BLaER1 (cell line): ENCODE results near the gene NTM.

Source experiments
- H3K27ac ChIP-seq: shearing (Covaris generic); formaldehyde crosslinking; 2 replicates; pipeline ENCODE4 v1.8.1; 2022
- H3K27me3 ChIP-seq: shearing (Covaris generic); formaldehyde crosslinking; 2 replicates; pipeline ENCODE4 v1.8.1; 2022
- H3K36me3 ChIP-seq: shearing (Covaris generic); formaldehyde crosslinking; 2 replicates; pipeline ENCODE4 v1.8.1; 2022
- H3K4me1 ChIP-seq: shearing (Covaris generic); formaldehyde crosslinking; 2 replicates; pipeline ENCODE4 v1.8.1; 2022
- H3K4me2 ChIP-seq: shearing (Covaris generic); formaldehyde crosslinking; 2 replicates; pipeline ENCODE4 v1.8.1; 2022
- H3K4me3 ChIP-seq: shearing (Covaris generic); formaldehyde crosslinking; 2 replicates; pipeline ENCODE4 v1.8.1; 2022
- H3K9ac ChIP-seq: shearing (Covaris generic); formaldehyde crosslinking; 2 replicates; pipeline ENCODE4 v1.8.1; 2022
- H3K9me3 ChIP-seq: shearing (Covaris generic); formaldehyde crosslinking; 2 replicates; pipeline ENCODE4 v1.8.1; 2022
- H4K20me1 ChIP-seq: shearing (Covaris generic); formaldehyde crosslinking; 2 replicates; pipeline ENCODE4 v1.8.1; 2022
- Cebpa-rat ChIP-seq: shearing (Covaris generic); IDR thresholded peaks from 2 replicates; pipeline ENCODE4 v1.8.1; 2022

Gene NTM

GRCh38 chr11:131470216-131470925, 100.0 kb downstream of the NTM start:
- Histone ChIP-seq H4K20me1 (no peaks in the 10 kb centered on the region), H3K36me3 (no peaks in the 10 kb centered on the region), H3K4me3 (no peak overlapping the region), H3K27me3 (no peaks in the 10 kb centered on the region), H3K4me1 (peaks cover 4% of the 10 kb centered on the region; the same call in 1 of the 2 replicates), H3K27ac (no peak overlapping the region), H3K4me2 (no peak overlapping the region), H3K9ac (no peak overlapping the region), H3K9me3 (no peaks in the 10 kb centered on the region)
- TF ChIP-seq Cebpa-rat, result no peak

DNA sequence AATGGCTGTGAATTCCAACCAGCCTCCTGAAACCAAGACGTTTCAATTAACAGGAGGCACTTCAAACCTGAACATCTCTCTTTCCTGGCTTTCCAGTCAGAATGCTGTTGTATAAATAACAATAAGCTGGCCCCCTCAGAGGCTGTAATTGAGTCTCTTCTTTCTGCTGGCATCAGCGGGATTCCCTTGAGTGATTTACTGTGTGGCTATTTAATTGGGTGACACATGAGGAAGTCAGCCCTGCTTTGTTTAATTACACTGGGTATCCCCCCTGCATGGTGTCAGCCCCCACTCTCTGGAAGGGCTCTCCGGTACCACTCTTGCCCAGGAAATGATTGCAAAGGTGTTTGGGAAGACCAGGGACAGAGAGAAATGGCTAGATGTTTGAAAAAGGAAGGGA, 101.6 kb downstream of the NTM start:
- H3K9ac ChIP-seq, result no peak overlapping the region

DNA sequence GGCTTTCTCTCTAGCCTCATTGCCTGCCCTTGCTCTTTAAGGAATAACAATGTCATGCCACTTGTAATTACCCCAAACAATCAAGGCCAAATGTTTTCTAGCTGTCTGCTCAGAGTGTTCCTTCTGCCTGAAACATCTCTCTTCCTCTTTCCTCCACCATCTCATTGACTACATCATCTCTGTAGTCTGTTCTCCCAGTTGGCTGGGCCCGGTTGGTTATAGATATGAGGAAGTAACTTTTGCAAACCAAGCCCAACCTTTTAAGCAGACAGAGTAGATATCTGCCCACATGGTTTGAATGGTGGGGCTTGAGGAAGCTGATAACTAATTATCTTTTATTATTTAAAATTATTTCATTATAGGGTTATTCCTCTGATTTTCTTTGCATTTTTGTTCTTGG, 104.5 kb downstream of the NTM start:
- no peak for TF ChIP-seq Cebpa-rat
- Histone ChIP-seq H3K4me1 (no peaks in the 10 kb centered on the region), H3K4me3 (no peak overlapping the region), H4K20me1 (no peaks in the 10 kb centered on the region), H3K27ac (no peak overlapping the region), H3K4me2 (no peak overlapping the region), H3K9ac (no peak overlapping the region), H3K9me3 (no peaks in the 10 kb centered on the region), H3K36me3 (no peaks in the 10 kb centered on the region), H3K27me3 (no peaks in the 10 kb centered on the region)

More for the DNA sequence above, 101.6 kb downstream of the NTM start:
- H3K36me3 ChIP-seq, result no peaks in the 10 kb centered on the region
- no peak overlapping the region for H3K4me2 ChIP-seq
- H3K27me3 ChIP-seq, result no peaks in the 10 kb centered on the region
- H3K27ac ChIP-seq, result no peak overlapping the region
- no peaks in the 10 kb centered on the region for H3K9me3 ChIP-seq
- no peak overlapping the region for H3K4me3 ChIP-seq
- no peak for TF ChIP-seq Cebpa-rat
- H3K4me1 ChIP-seq, result peaks cover 4% of the 10 kb centered on the region; the same call in 1 of the 2 replicates
- H4K20me1 ChIP-seq, result no peaks in the 10 kb centered on the region

DNA sequence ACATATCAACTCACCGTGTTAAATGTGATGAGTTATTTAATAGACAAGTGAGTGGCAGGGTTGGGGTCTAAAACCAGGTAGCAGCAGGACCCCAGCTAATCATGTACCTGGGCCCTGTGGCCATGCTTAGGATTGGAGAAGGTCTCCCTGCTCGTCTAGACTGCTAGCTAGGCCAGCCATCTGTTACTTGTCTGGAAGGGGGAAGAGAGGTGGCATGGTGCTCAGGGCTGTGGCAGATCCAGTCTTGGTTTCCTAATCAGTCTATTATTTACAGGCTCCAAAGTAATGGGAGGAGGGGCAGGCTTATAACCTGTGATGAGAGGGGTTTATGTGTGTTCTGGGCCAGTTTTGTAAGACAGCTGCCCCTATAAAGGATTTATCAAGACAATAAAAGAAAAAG, 105.9 kb downstream of the NTM start:
- no peaks in the 10 kb centered on the region for H3K36me3 ChIP-seq
- H3K9ac ChIP-seq, result no peak overlapping the region
- no peak overlapping the region for H3K4me3 ChIP-seq

DNA sequence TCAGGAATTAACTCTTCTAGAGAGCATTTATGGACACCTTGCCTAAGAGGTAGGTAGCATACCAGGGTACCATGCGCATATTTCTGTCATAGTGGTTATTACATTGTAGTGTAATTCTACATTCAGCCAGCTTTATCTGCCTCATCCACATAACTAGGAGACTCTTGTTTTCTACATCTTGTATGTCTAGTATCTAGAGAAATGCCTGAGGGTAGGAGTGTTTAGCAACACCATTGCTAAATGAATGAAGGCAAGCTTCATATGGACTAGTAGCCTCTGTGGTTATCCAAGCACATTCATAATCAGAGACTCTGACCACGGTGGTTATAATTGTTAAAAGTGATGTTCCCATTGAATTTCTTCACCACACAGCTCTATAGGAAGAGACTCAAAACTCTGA, 107.9 kb downstream of the NTM start:
- Histone ChIP-seq H3K4me3 (no peak overlapping the region), H3K4me2 (no peak overlapping the region)

More for the DNA sequence above, 105.9 kb downstream of the NTM start:
- Histone ChIP-seq H4K20me1 (no peaks in the 10 kb centered on the region), H3K4me1 (no peaks in the 10 kb centered on the region), H3K27me3 (no peaks in the 10 kb centered on the region), H3K27ac (no peak overlapping the region), H3K9me3 (no peaks in the 10 kb centered on the region), H3K4me2 (no peak overlapping the region)
- TF ChIP-seq Cebpa-rat, result no peak

GRCh38 chr11:131481303-131481702, 110.9 kb downstream of the NTM start:
- Histone ChIP-seq H3K4me1 (no peaks in the 10 kb centered on the region), H4K20me1 (no peaks in the 10 kb centered on the region), H3K9ac (no peak overlapping the region), H3K27ac (no peak overlapping the region), H3K4me3 (no peak overlapping the region), H3K4me2 (no peak overlapping the region), H3K27me3 (no peaks in the 10 kb centered on the region), H3K36me3 (no peaks in the 10 kb centered on the region), H3K9me3 (no peaks in the 10 kb centered on the region)
- TF ChIP-seq Cebpa-rat, result peak; percentile 51; the same call in 1 of the 2 replicates

More for the DNA sequence above, 107.9 kb downstream of the NTM start:
- Histone ChIP-seq H3K27ac (no peak overlapping the region), H3K27me3 (no peaks in the 10 kb centered on the region), H3K4me1 (no peaks in the 10 kb centered on the region), H4K20me1 (no peaks in the 10 kb centered on the region), H3K36me3 (no peaks in the 10 kb centered on the region), H3K9me3 (no peaks in the 10 kb centered on the region), H3K9ac (no peak overlapping the region)
- no peak for TF ChIP-seq Cebpa-rat

DNA sequence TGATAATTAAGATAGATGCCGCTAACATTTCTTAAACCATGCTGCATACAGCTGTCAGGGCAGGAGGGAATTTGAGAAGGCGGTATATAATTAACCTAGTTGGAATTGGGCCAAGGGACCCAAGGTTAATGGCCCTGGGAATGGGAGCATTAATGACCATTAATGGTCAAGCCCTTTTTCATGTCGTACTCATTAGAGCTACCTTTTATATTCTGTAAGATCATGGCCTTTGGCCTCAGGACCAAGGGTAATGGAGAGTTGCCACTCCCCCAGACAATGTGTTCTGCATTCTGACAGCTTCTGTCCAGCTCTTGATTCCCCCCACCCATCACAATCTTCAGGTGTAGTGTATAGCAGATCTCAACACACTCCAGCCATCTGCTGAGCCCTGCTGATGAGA, 111.6 kb downstream of the NTM start:
- H3K4me1 ChIP-seq, result no peaks in the 10 kb centered on the region
- H3K4me3 ChIP-seq, result no peak overlapping the region
- no peak for TF ChIP-seq Cebpa-rat
- no peak overlapping the region for H3K4me2 ChIP-seq
- H3K9me3 ChIP-seq, result no peaks in the 10 kb centered on the region
- no peaks in the 10 kb centered on the region for H3K36me3 ChIP-seq
- H3K27ac ChIP-seq, result no peak overlapping the region
- H3K27me3 ChIP-seq, result no peaks in the 10 kb centered on the region
- no peaks in the 10 kb centered on the region for H4K20me1 ChIP-seq
- no peak overlapping the region for H3K9ac ChIP-seq

DNA sequence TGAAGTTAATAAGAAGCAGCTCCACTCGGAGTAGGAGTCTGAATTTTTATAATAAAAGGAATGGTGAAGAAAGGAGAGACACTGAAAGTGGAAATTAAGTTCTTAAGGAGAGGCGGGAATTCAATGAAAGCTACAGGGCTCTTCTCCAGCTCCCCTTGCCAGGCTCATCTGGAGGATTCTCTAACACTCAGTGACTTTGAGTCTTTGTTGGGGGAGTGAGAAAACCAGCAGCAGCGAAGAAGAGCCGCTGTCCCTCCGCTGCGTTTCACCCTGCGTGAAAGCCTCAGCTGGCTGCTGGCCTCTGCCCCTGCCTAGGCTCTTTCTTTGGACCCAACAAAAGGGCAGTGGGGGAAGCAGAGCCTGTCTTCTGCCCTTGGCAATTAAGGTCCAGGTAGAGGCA, 113.0 kb downstream of the NTM start:
- H3K36me3 ChIP-seq, result no peaks in the 10 kb centered on the region
- no peaks in the 10 kb centered on the region for H3K27me3 ChIP-seq
- no peaks in the 10 kb centered on the region for H3K4me1 ChIP-seq
- H3K4me3 ChIP-seq, result no peak overlapping the region
- H4K20me1 ChIP-seq, result no peaks in the 10 kb centered on the region
- no peak for TF ChIP-seq Cebpa-rat
- H3K27ac ChIP-seq, result no peak overlapping the region
- H3K9me3 ChIP-seq, result no peaks in the 10 kb centered on the region
- H3K4me2 ChIP-seq, result no peak overlapping the region
- H3K9ac ChIP-seq, result no peak overlapping the region

- H3K4me1 ChIP-seq, result no peaks in the 10 kb centered on the region
Observed at GRCh38 chr11:131483877-131484276, 113.5 kb downstream of the NTM start.

DNA sequence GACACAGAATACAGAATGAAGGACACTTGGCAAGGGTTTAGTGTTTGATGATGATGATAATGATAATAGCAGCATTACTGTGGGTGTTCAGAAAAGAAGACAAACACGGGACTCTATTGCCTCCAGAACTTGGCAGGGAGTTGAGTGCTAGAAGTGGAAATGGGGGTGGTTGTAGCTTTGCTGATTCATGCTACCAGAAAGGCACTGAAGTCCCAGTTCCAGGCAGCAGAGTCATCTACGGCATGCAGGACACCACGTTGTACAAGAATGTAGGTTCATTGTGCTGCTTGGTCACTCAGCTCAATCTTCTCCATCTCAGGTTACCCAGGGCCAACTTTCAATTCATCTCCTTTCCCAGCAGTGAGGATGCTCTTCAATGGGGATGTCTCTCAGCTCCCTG, 115.7 kb downstream of the NTM start:
- H3K9me3 ChIP-seq, result no peaks in the 10 kb centered on the region
- H3K36me3 ChIP-seq, result no peaks in the 10 kb centered on the region
- no peak overlapping the region for H3K27ac ChIP-seq
- no peaks in the 10 kb centered on the region for H3K27me3 ChIP-seq
- H3K4me1 ChIP-seq, result no peaks in the 10 kb centered on the region
- no peaks in the 10 kb centered on the region for H4K20me1 ChIP-seq
- no peak for TF ChIP-seq Cebpa-rat
- H3K4me2 ChIP-seq, result no peak overlapping the region
- no peak overlapping the region for H3K4me3 ChIP-seq
- H3K9ac ChIP-seq, result no peak overlapping the region

More at GRCh38 chr11:131483877-131484276, 113.5 kb downstream of the NTM start:
- H3K4me2 ChIP-seq, result no peak overlapping the region
- H3K9ac ChIP-seq, result no peak overlapping the region
- TF ChIP-seq Cebpa-rat, result no peak
- H4K20me1 ChIP-seq, result no peaks in the 10 kb centered on the region
- no peaks in the 10 kb centered on the region for H3K9me3 ChIP-seq
- H3K27me3 ChIP-seq, result no peaks in the 10 kb centered on the region
- H3K27ac ChIP-seq, result no peak overlapping the region
- H3K36me3 ChIP-seq, result no peaks in the 10 kb centered on the region
- H3K4me3 ChIP-seq, result no peak overlapping the region
